Measurements from ENCODE around the gene FAM81B.
"Not testable (repeated sequence)": the region's sequence is repeated elsewhere in the genome, so short reads cannot be mapped to it uniquely, and the experiment has no call there.

Gene FAM81B

GRCh38 chr5:95390812-95391492 lies at the start of gene FAM81B:
Gene FAM81B (plus strand): TSS chr5:95391366. CDS start chr5:95391390, 24 bp downstream.
- no peak for DNase-seq

GRCh38 chr5:95341444-95341843 lies 49.7 kb upstream of the FAM81B start:
- not testable (repeated sequence) for DNase-seq

- no peak for DNase-seq
Measured at GRCh38 chr5:95347506-95348120, 43.6 kb upstream of the FAM81B start.

GRCh38 chr5:95350631-95351030 lies 40.5 kb upstream of the FAM81B start:
- DNase-seq: no peak

- no peak for DNase-seq
Measured at GRCh38 chr5:95352691-95353090, 38.5 kb upstream of the FAM81B start.

- no peak for DNase-seq
Measured at GRCh38 chr5:95358320-95358719, 32.8 kb upstream of the FAM81B start.

- DNase-seq: no peak
Measured at GRCh38 chr5:95358848-95359247, 32.3 kb upstream of the FAM81B start.

GRCh38 chr5:95360667-95361066 lies 30.5 kb upstream of the FAM81B start:
- DNase-seq: not testable (repeated sequence)

- DNase-seq: no peak
Measured at GRCh38 chr5:95365302-95366095, 25.7 kb upstream of the FAM81B start.

- no peak for DNase-seq
Measured at GRCh38 chr5:95369782-95370181, 21.4 kb upstream of the FAM81B start.

- peak; percentile 31 to 57 for DNase-seq
Measured at GRCh38 chr5:95374061-95374460, 17.1 kb upstream of the FAM81B start.

- no peak for DNase-seq
Measured at GRCh38 chr5:95375591-95375990, 15.6 kb upstream of the FAM81B start.

- DNase-seq: no peak
Measured at GRCh38 chr5:95379133-95379532, 12.0 kb upstream of the FAM81B start.

GRCh38 chr5:95380103-95380628 lies 11.0 kb upstream of the FAM81B start:
- no peak for DNase-seq

GRCh38 chr5:95382801-95383200 lies 8.4 kb upstream of the FAM81B start:
- peak; percentile 25 to 57 for DNase-seq

- no peak for DNase-seq
Measured at GRCh38 chr5:95384485-95385213, 6.5 kb upstream of the FAM81B start.

GRCh38 chr5:95385334-95385733 lies 5.8 kb upstream of the FAM81B start:
- no peak for DNase-seq

GRCh38 chr5:95391965-95392364 lies 799 bp downstream of the FAM81B start:
- not testable (repeated sequence) for DNase-seq

- no peak for DNase-seq
Measured at GRCh38 chr5:95392593-95393182, 1.5 kb downstream of the FAM81B start.

GRCh38 chr5:95393279-95393678 lies 2.1 kb downstream of the FAM81B start:
- DNase-seq: no peak

GRCh38 chr5:95398989-95399388 lies 7.8 kb downstream of the FAM81B start:
- DNase-seq: no peak

- DNase-seq: no peak
Measured at GRCh38 chr5:95401626-95402025, 10.5 kb downstream of the FAM81B start.

GRCh38 chr5:95403996-95404395 lies 12.8 kb downstream of the FAM81B start:
- DNase-seq: no peak

All from NCI-H187 (cell line).